A549 treated with ZK216348 at 1 μM for 4 hours (cell line): ENCODE measurements around the gene ORC4. TPM values are rescaled to one million over a fixed set of nuclear protein-coding genes. Genes with fewer than 3 reads are reported as not detected.

Experiments used
- total RNA-seq: library from RNA; stranded (reverse); fragments of 200-300 nt; extraction: Qiagen RNA extraction; gene quantifications from 5 replicates; pipeline ENCODE4 v1.2.3, GENCODE V29; 2022; ENCODE audit warnings: low read depth

Gene ORC4
- total RNA-seq = 23.4 to 34.3 TPM (median 30.6 TPM) in 5 replicates

GRCh38 chr2:148020111-148021058, at the start of gene ORC4:
Gene ORC4, minus strand, starts transcription at chr2:148020737. Its CDS starts 44,779 bp downstream, at chr2:147975958.

GRCh38 chr2:148021059-148021861, 723 bp upstream of the ORC4 start, which contains the start of gene MBD5:
Gene MBD5, plus strand, starts transcription at chr2:148021091.

Other genes with a start within 250 kb of the ORC4 start
- 3.3 to 5.5 TPM (median 4.4 TPM) in 5 replicates for gene ACVR2A, start 175.7 kb downstream of the ORC4 start, total RNA-seq
- gene MBD5, start 354 bp upstream of the ORC4 start, total RNA-seq = 3.5 to 8.4 TPM (median 5.3 TPM) in 5 replicates